ENCODE data around the gene RPA4.
"Not testable (repeated sequence)": the region's sequence is repeated elsewhere in the genome, so short reads cannot be mapped to it uniquely, and the experiment has no call there.

The RPA4 gene, protein sequence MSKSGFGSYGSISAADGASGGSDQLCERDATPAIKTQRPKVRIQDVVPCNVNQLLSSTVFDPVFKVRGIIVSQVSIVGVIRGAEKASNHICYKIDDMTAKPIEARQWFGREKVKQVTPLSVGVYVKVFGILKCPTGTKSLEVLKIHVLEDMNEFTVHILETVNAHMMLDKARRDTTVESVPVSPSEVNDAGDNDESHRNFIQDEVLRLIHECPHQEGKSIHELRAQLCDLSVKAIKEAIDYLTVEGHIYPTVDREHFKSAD

DNA sequence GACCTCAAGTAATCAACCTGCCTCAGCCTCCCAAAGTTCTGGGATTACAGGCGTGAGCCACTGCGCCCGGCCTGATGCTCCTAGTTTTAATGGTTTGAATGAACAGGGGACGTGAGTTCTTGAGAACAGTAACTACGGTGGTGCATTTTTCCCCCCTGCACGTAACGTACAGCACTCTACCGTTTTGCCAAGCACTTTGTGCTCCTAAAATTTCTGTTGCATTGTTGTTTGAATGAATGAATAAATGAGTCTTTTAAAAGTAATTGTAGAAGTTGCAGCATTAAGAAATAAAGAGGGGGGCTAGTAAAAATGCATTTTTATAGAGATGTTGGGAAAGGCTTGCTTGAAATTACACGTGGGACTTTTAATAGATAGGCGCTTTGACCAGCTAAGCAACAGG is at the start of gene RPA4:
RPA4 (plus strand) TSS at position 301 of the 400 bp plus-strand sequence. CDS start 403 bp downstream, outside the sequence.
- DNase-seq: no peak

DNA sequence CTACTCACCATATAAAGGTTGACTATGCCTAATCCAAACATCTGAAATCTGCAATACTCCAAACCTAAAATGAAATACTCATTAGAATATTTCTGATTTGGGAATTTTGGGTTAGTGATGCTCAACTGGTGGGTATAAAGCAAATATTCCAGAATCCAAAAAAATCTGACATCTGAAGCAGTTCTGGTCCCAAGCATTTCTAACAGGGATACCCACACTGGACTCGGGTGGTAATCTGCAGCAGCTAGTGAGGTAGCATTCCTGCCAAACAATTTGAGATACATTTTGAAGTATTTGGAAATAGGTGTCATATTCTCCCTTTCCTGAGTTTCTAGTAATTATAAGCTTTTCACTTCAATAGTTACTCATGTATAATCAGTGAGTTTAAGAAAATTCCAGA is 49.6 kb upstream of the RPA4 start:
- no peak for DNase-seq

DNA sequence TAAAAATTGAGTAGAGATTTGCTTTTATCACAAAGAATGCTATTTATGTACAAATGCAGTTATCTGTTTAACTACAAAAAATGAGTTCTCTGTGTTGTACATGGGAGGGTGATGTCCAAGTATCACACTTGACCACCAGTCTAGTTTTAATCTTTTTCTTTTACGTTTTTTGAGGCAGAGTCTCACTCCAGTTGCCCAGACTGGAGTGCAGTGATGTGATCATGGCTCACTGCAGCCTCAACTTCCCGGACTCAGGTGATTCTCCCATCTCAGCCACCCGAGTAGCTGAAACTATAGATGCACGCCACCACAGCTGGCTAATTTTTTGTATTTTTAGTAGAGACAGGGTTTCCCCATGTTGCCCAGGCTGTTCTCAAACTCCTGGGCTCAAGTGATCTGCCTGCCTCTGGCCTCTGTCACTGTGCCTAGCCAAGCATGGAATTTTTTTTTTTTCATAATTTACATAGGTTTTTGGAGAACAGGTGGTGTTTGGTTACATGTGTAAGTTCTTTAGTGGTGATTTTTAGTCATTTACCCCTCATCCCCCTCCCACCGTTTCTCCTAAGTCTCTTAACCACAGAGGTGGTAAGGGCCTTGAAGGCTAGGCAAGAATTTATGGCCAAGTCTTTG is 47.9 kb upstream of the RPA4 start:
- no peak for DNase-seq

DNA sequence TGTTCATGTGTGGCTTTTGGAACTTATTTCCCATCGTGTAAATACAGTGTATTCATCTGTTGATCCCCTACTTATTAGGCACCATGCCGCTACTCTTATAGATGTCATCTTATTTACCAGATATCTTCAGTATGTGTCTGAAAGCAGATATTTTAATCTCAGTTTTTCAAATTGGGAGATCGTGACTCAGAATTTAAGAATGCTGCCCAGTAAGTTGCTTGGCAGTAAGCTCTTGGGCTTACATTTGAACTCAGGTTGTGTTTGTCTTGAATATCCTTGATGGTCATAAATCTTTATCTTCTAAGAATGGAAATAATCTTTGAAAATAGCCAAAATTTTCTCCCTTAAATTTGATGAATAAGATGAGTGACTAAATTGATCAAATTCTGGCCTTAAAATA is 45.9 kb upstream of the RPA4 start:
- DNase-seq: no peak

GRCh38 chrX:96838537-96838936 is 45.2 kb upstream of the RPA4 start:
- no peak for DNase-seq

DNA sequence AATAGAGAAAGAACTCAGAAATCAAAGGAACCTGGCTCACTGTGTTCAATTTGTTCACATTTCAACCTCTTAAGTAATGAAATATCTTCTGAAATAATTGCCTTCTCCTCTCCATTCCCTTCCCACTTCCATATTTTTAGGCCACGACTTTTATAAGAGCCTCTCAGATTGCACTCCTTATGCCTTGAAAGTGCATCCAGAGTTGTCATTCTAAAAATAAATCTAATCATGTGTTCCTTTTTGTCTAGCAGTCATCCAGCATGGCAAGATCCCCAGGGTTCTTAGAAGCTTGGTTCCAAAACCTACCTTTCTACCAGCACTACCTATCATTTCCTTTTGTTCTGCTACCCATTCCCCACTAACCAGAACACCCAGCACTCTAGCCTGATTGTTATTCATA is 42.4 kb upstream of the RPA4 start:
- no peak for DNase-seq

- not testable (repeated sequence) for DNase-seq
Measured at GRCh38 chrX:96841866-96842265, 41.8 kb upstream of the RPA4 start.

GRCh38 chrX:96843566-96843965 is 40.1 kb upstream of the RPA4 start:
- DNase-seq: no peak

DNA sequence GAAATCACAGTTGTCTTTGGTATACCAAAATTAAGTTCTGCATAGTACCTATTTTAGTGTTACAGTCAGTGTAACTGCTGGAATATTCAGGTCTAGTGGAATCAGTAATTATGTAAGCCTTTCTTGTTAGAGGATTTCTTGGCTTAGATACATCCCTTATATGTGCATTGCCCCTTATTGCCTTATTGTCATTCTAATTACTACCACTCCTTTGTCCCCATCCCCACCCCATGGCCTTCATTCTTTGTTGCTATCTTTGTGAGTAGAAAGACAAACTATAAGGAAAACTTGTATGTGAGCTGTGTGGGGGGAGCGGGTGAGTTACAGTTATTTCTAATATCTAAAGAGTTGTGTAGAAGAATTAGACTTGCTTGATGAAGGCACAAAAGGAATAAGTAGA is 36.9 kb upstream of the RPA4 start:
- DNase-seq: no peak

DNA sequence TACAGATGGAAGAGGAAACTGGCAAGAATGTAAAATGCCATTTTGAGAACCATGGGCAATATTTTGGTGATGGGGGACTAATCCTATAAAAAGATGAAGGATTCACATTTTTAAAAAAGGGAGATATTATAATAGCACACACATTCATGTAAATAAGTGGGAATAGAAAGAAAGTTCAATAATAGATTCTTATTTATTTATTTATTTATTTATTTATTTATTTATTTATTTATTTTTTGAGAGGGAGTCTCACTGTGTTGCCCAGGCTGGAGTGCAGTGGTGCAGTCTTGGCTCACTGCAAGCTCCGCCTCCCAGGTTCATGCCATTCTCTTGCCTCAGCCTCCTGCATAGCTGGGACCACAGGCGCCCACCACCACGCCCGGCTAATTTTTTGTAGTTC is 24.3 kb upstream of the RPA4 start:
- not testable (repeated sequence) for DNase-seq

DNA sequence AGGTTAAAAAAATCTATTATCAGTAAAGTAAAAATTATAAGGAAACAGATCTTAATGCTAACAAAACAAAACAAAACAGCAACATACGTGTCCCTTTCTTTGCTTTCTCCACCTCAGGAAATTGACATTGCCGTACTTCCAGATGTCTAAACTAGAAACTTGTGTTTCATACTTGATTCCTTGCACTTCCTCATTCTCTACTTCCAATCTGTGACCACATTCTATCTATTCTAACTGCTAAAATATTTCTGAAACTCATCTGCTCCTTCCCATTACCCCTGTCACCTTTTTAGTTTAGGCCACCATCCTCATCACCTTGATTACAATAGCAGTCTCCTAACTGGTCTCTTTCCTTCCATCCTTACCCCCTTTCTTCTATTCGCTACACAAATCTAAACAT is 22.5 kb upstream of the RPA4 start:
- DNase-seq: no peak

- no peak for DNase-seq
Measured at GRCh38 chrX:96861661-96862060, 22.0 kb upstream of the RPA4 start.

DNA sequence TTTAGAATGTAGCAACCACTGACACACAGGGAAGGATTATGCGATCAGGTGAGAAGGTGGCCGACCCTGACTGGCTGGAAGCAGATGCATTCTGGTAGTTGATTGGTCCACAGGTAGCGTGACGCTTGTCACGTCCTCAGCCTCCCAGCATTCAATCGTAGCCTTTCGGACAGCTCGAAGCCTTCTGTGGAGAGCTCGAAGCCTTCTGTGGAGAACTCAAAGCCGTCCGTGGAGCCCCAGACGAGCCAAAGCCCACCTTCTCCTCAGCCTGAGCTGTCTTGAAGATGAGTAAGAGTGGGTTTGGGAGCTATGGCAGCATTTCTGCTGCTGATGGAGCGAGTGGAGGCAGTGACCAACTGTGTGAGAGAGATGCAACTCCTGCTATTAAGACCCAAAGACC is 319 bp downstream of the RPA4 start:
- no peak for DNase-seq

GRCh38 chrX:96889726-96890125 is 6.0 kb downstream of the RPA4 start:
- DNase-seq: no peak

- DNase-seq: no peak
Measured at GRCh38 chrX:96906741-96907140, 23.0 kb downstream of the RPA4 start.

DNA sequence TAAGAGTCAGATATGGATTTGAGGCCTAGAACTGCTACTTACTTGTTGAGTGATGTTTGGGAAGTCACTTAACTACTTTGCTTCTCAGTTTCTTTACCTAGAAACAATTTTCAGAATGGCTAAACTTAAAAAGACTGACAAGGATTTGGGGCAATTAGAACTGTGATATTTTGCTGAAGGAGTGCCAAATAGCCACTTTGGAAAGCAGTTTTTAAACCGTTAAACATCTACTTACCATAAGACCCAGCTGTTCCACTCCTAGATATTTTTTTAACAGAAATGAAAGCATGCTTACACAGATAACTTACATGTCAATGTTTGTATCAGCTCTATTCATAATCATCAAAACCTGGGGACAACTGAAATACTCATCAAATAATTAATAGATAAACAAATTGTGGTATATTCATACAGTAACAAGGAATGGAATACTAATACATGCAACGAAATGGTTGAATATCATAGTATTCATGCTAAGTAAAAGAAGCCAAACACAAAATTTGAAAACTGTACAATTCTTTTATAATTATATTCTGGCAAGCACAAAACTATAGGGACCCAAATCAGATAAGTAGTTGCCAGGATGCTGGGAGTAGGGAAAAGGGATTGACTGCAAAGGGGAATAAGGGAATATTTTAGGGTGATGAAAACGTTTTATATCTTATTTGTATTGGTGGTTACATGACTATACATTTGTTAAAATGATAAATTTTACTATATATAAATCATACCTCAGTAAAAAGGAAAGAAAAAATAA is 24.0 kb downstream of the RPA4 start:
- DNase-seq: no peak

GRCh38 chrX:96909291-96909690 is 25.6 kb downstream of the RPA4 start:
- no peak for DNase-seq

DNA sequence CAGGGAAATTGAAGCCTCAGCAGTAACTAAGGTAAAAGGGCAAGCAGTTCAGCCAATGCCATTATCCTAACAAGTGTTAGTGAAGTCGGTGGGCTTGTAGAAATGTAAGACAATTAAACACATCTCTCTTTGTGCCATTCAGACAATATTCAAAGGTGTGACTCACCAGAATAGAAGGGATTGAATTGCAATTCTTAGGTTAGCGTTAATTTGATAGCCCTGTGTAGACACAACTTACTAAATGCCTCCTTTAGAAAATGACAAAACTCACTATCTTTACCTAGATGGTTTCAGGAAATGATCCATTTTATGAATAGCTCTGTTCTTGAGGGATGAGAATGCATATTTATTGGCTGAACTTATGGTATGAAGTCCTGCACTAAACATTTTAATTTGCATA is 35.2 kb downstream of the RPA4 start:
- no peak for DNase-seq

GRCh38 chrX:96919672-96920071 is 36.0 kb downstream of the RPA4 start:
- no peak for DNase-seq

DNA sequence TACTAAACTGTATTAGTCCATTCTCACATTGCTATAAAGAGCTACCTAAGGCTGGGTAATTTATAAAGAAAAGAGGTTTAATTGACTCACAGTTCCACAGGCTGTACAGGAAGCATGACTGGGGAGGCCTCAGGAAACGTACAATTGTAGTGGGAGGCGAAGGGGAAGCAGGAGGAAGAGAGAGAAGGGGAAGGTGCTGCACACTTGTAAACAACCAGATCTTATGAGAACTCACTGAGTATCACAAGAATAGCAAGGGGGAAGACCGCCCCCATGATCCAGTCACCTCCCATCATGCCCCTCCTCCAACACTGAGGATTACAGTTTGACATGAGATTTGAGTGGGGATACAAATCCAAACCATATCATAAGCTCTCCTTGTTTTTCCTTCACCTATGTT is 40.9 kb downstream of the RPA4 start:
- DNase-seq: no peak

GRCh38 chrX:96929036-96929435 is 45.3 kb downstream of the RPA4 start:
- DNase-seq: no peak
